Neural cell (in vitro differentiated cells): Measurements from ENCODE around the gene LMO3. TPM values are rescaled to one million over a fixed set of nuclear protein-coding genes. Genes with fewer than 3 reads are reported as not detected.

Experiments
- H2AFZ ChIP-seq: fragments of 200-600, 300-800 bp; sonication (generic), shearing (Covaris generic); 2 replicates; pipeline ENCODE4 v1.6.0; 2014; ENCODE audit warnings: low read depth, mild to moderate bottlenecking, antibody characterized with exemption, low read length, moderate library complexity
- H3F3A ChIP-seq: fragments of 200-600 bp; shearing (Covaris generic); 2 replicates; pipeline ENCODE4 v1.6.1; 2016; ENCODE audit warnings: mild to moderate bottlenecking, moderate library complexity, mixed read lengths, antibody characterized with exemption, low read length; ENCODE audit not compliant: insufficient read depth, poor library complexity, severe bottlenecking
- H3K27ac ChIP-seq: fragments of 200-600, 300-800 bp; sonication (generic), shearing (Covaris generic); 2 replicates; pipeline ENCODE4 v1.5.1; 2014; ENCODE audit warnings: mild to moderate bottlenecking, low read length, moderate library complexity
- H3K27me3 ChIP-seq: fragments of 300-800, 200-600 bp; sonication (generic), shearing (Covaris generic); 2 replicates; pipeline ENCODE4 v1.6.0; 2014; ENCODE audit warnings: mild to moderate bottlenecking, low read depth, low read length, moderate library complexity; ENCODE audit not compliant: insufficient read depth
- H3K36me3 ChIP-seq: fragments of 300-800, 200-600 bp; sonication (generic), shearing (Covaris generic); 2 replicates; pipeline ENCODE4 v1.5.1; 2014; ENCODE audit warnings: mild to moderate bottlenecking, antibody characterized with exemption, low read length, moderate library complexity; ENCODE audit not compliant: insufficient read depth
- H3K4me2 ChIP-seq: fragments of 300-800, 200-600 bp; sonication (generic), shearing (Covaris generic); 2 replicates; pipeline ENCODE4 v1.6.0; 2014; ENCODE audit warnings: mild to moderate bottlenecking, low read length
- H3K4me3 ChIP-seq: fragments of 300-800, 200-600 bp; sonication (generic), shearing (Covaris generic); 2 replicates; pipeline ENCODE4 v1.5.1; 2014; ENCODE audit warnings: mild to moderate bottlenecking, low read length, moderate library complexity
- H3K79me2 ChIP-seq: fragments of 200-600 bp; shearing (Covaris generic); replicated peaks from 2 replicates; pipeline ENCODE4 v1.6.0; 2014; ENCODE audit warnings: mild to moderate bottlenecking, low read length, moderate library complexity; ENCODE audit not compliant: insufficient read depth
- H3K9ac ChIP-seq: fragments of 300-800, 200-600 bp; sonication (generic), shearing (Covaris generic); 2 replicates; pipeline ENCODE4 v1.6.1; 2016; ENCODE audit warnings: mild to moderate bottlenecking, low read length, mixed read lengths
- H3K9me2 ChIP-seq: fragments of 200-600 bp; shearing (Covaris generic); 2 replicates; pipeline ENCODE4 v1.6.1; 2016; ENCODE audit warnings: mild to moderate bottlenecking, low read length, mixed read lengths; ENCODE audit not compliant: insufficient read depth
- H3K9me3 ChIP-seq: fragments of 200-600, 300-800 bp; sonication (generic), shearing (Covaris generic); 2 replicates; pipeline ENCODE4 v1.6.1; 2016; ENCODE audit warnings: mild to moderate bottlenecking, mixed run types, low read length, moderate library complexity, mixed read lengths
- H4K20me1 ChIP-seq: fragments of 200-600 bp; shearing (Covaris generic); 2 replicates; pipeline ENCODE4 v1.6.1; 2016; ENCODE audit warnings: mild to moderate bottlenecking, mixed run types; ENCODE audit not compliant: insufficient read depth
- CTCF ChIP-seq: fragments of 450-650 bp; IDR thresholded peaks from 2 replicates; pipeline ENCODE4 v1.5.1; 2014; ENCODE audit warnings: antibody characterized with exemption, mild to moderate bottlenecking, moderate library complexity; ENCODE audit not compliant: poor library complexity, severe bottlenecking
- EP300 ChIP-seq: fragments of 450-650 bp; conservative IDR thresholded peaks from 2 replicates; pipeline ENCODE4 v1.6.1; 2014; ENCODE audit warnings: antibody characterized with exemption, mild to moderate bottlenecking, moderate library complexity; ENCODE audit not compliant: poor library complexity, severe bottlenecking
- EZH2 ChIP-seq: fragments of 200-600, 300-800 bp; shearing (Covaris generic), sonication (generic); IDR thresholded peaks from 2 replicates; pipeline ENCODE4 v1.6.1; 2014; ENCODE audit warnings: antibody characterized with exemption, low read length, borderline replicate concordance, mild to moderate bottlenecking; ENCODE audit not compliant: insufficient read depth, poor library complexity, severe bottlenecking
- MXI1 ChIP-seq: fragments of 450-650 bp; conservative IDR thresholded peaks from 2 replicates; pipeline ENCODE4 v1.6.1; 2014; ENCODE audit warnings: antibody characterized with exemption, mild to moderate bottlenecking; ENCODE audit not compliant: poor library complexity, severe bottlenecking
- POLR2AphosphoS5 ChIP-seq: IDR thresholded peaks from 2 replicates; pipeline ENCODE4 v1.6.1; 2012
- RAD21 ChIP-seq: fragments of 450-650 bp; conservative IDR thresholded peaks from 2 replicates; pipeline ENCODE4 v1.6.1; 2014; ENCODE audit warnings: antibody characterized with exemption, mild to moderate bottlenecking, moderate library complexity
- REST ChIP-seq: IDR thresholded peaks from 2 replicates; pipeline ENCODE4 v1.6.1; 2012; ENCODE audit warnings: borderline replicate concordance
- SMC3 ChIP-seq: fragments of 450-650 bp; conservative IDR thresholded peaks from 2 replicates; pipeline ENCODE4 v1.6.1; 2014; ENCODE audit warnings: antibody characterized with exemption, mild to moderate bottlenecking, moderate library complexity; ENCODE audit not compliant: poor library complexity
- TAF1 ChIP-seq: IDR thresholded peaks from 2 replicates; pipeline ENCODE4 v1.6.1; 2012; ENCODE audit warnings: low read depth
- polyA minus RNA-seq: library from RNA; depleted of rRNA, polyadenylated mRNA; stranded (reverse); fragments of >200 nt; gene quantifications from 2 replicates; pipeline ENCODE4 v1.2.3, GENCODE V29; 2014
- polyA plus RNA-seq: library from polyadenylated mRNA; depleted of rRNA; stranded (reverse); fragments of >200 nt; gene quantifications from 2 replicates; pipeline ENCODE4 v1.2.3, GENCODE V29; 2014

LMO3 gene
- polyA plus RNA-seq = 38.8 and 42.8 TPM in 2 replicates
- polyA minus RNA-seq = 63.1 and 71.3 TPM in 2 replicates

DNA sequence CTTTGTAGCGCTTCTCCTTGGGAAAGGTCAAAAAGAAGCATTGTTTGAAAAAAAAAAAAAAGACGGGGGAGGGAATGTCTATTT is at the start of gene LMO3:
Gene LMO3 (minus strand): TSS at position 46 of the 84 bp plus-strand sequence. CDS start 5,302 bp downstream, outside the sequence.
- Histone ChIP-seq H3F3A (peaks cover 24% of the 10 kb centered on the region), H3K36me3 (no peaks in the 10 kb centered on the region), H3K79me2 (peaks cover 24% of the 10 kb centered on the region), H3K27me3 (no peaks in the 10 kb centered on the region), H3K4me3 (peak within 1 kb of the TSS; percentile 80), H3K9me2 (no peaks in the 10 kb centered on the region), H3K27ac (peak within 1 kb of the TSS; percentile 74), H3K9me3 (no peaks in the 10 kb centered on the region), H4K20me1 (no peaks in the 10 kb centered on the region), H3K9ac (peak within 1 kb of the TSS; percentile 66), H2AFZ (peak within 1 kb of the TSS; percentile 65), H3K4me2 (peak within 1 kb of the TSS; percentile 94)
- TF ChIP-seq RAD21 (no peak), CTCF (no peak), TAF1 (no peak), POLR2AphosphoS5 (no peak), EP300 (no peak), EZH2 (no peak), MXI1 (no peak), SMC3 (no peak), REST (no peak)

DNA sequence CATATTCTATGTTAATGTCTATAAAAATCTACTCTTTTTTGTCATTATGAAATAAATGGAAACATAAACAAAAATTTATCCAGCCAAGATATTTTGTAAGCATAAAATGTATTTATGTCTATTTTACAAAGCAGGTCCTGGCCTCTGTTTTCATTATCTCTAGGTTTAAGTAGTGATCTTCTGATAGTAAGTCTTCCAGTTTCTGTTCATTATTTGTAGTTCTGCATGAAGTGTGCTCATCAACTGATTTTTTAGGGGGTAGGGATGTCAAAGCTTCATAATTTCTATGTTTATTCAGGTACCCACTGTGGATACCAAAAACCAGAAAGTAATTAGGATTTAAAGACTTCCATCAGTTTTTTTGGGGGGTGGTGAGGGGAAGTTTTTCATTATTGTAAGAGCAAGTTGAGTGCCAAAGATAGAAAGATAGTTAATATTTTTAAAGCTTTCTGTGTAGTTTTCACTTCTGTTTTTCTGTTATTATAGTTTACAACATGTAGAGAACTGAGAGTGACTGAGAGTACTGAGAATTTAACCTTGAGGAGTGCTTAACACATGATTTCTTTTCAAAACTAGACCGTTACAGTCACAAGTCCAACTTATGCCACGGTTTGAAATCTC is 30.6 kb upstream of the LMO3 start:
- H3K36me3 ChIP-seq = no peaks in the 10 kb centered on the region
- no peak overlapping the region for H3K9ac ChIP-seq
- H3K4me2 ChIP-seq = no peak overlapping the region
- TF ChIP-seq TAF1 (no peak), EP300 (no peak), EZH2 (no peak), MXI1 (no peak), CTCF (no peak), SMC3 (no peak), RAD21 (no peak), REST (no peak)
- no peaks in the 10 kb centered on the region for H3K79me2 ChIP-seq
- H3K9me2 ChIP-seq = no peaks in the 10 kb centered on the region
- H4K20me1 ChIP-seq = no peaks in the 10 kb centered on the region
- H3K9me3 ChIP-seq = no peaks in the 10 kb centered on the region
- no peak overlapping the region for H3K27ac ChIP-seq
- no peak overlapping the region for H2AFZ ChIP-seq
- H3K4me3 ChIP-seq = no peak overlapping the region
- peaks cover 3% of the 10 kb centered on the region for H3K27me3 ChIP-seq
- H3F3A ChIP-seq = no peaks in the 10 kb centered on the region
